GM12872 (cell line): ENCODE data around the gene ZFP91.

Experiments used
- TF ChIP-seq, protein P1 (sequence below): IDR thresholded peaks from 3 replicates; pipeline ENCODE4 v1.5.1; 2011; ENCODE audit warnings: low read depth, mild to moderate bottlenecking, low read length, moderate library complexity; ENCODE audit not compliant: insufficient read depth

ZFP91 gene

GRCh38 chr11:58647141-58647699 is 68.4 kb downstream of the ZFP91 start:
- TF ChIP-seq, protein P1, sequence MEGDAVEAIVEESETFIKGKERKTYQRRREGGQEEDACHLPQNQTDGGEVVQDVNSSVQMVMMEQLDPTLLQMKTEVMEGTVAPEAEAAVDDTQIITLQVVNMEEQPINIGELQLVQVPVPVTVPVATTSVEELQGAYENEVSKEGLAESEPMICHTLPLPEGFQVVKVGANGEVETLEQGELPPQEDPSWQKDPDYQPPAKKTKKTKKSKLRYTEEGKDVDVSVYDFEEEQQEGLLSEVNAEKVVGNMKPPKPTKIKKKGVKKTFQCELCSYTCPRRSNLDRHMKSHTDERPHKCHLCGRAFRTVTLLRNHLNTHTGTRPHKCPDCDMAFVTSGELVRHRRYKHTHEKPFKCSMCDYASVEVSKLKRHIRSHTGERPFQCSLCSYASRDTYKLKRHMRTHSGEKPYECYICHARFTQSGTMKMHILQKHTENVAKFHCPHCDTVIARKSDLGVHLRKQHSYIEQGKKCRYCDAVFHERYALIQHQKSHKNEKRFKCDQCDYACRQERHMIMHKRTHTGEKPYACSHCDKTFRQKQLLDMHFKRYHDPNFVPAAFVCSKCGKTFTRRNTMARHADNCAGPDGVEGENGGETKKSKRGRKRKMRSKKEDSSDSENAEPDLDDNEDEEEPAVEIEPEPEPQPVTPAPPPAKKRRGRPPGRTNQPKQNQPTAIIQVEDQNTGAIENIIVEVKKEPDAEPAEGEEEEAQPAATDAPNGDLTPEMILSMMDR, result no peak

- TF ChIP-seq, protein P1, result no peak
Measured at GRCh38 chr11:58647866-58648265, 69.0 kb downstream of the ZFP91 start.

DNA sequence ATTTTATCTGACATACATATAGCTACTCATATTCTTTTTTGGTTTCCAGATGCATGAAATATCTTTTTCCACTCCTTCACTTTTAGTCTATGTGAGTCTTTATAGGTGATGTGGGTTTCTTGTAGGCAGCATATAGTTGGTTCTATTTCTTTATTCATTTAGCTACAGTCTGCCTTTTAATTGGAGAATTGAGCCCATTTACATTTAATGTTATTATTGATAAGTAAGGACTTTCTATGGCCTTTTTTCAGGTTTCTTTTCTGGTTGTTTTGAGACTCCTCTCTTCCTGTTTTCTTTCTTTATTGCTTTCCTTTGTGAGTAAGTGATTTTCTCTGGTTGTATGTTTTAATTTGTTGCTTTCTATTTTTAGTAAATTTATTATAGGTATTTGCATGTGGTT is 70.8 kb downstream of the ZFP91 start:
- TF ChIP-seq, protein P1, result no peak

DNA sequence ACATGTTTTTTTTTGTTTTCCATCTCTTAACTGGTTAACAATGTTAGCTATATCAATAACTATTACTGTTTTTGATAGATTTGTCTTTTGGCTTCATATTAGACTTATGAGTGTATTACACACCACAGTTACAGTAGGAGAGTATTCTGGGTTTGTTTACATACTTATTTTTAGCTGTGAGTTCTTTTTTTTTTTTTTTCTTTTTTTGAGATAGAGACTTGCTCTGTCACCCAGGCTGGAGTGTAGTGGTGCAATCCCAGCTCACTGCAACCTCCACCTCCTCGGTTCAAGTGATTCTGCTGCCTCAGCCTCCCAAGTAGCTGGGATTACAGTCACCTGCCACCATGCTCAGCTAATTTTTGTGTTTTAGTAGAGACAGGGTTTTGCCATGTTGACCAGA is 71.6 kb downstream of the ZFP91 start:
- TF ChIP-seq, protein P1, result no peak

- TF ChIP-seq, protein P1, result no peak
Measured at GRCh38 chr11:58652726-58653280, 73.9 kb downstream of the ZFP91 start.

DNA sequence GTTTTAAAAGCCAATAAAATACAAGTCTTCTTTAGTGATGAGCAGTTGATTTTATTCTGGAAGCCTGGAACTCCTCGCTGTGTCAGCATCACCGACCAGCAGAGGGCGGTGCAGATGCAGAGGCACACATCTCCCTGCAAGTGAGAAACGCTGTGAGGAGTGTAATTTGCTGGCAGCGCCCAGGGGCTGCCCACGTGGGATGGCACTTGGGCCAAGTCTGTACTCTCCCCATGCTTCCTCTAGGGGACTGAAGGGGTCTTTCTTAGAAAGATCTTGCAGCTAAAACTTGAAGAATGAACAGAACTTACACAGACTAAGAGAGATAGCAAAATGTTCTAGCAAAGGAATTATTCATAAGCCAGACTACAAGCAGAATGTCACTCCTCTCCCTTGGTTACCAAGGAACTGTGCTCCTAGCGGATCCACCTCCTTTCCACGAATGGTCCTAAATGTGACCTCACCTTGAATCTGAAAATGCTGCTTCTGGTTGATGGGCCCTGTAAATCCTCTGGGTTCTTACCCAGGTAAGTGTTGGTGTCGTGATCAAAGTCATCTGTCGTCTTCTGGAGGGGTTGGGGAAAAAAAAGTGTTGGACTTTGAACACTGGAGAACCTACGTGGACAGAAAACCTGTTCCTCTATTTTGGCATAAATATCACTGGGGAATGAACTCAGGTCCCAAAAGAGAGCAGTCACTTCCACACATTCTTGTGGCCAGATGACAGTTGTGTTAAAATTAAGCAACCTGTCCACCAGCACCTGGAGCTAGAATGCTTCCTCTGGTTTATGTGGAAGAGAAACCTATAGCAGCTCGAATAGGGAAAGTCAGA is 75.4 kb downstream of the ZFP91 start:
- TF ChIP-seq, protein P1, result peak; percentile 94

- TF ChIP-seq, protein P1, result no peak
Measured at GRCh38 chr11:58654908-58655296, 76.0 kb downstream of the ZFP91 start.
